Lower leg skin (tissue), 4 donors: ENCODE data around the gene ZNF366. TPM values are rescaled to one million over a fixed set of nuclear protein-coding genes. Genes with fewer than 3 reads are reported as not detected.

Experiments
- DNase-seq, 2 donors: peaks; one replicate each; pipeline ENCODE4 v3.0.0-alpha.2; 2019; ENCODE audit warnings: low spot score in 2 of 2
- H3K4me3 ChIP-seq: fragments of 200-600 bp; sonication (generic); 2 replicates; pipeline ENCODE4 v1.5.1; 2017; ENCODE audit warnings: mild to moderate bottlenecking, low read depth; ENCODE audit not compliant: poor library complexity, severe bottlenecking
- POLR2A ChIP-seq, 2 donors: fragments of 450-650 bp; IDR thresholded peaks; one replicate each; pipeline ENCODE4 v1.6.1; 2016 to 2017; ENCODE audit warnings: antibody characterized with exemption in 2 of 2, mild to moderate bottlenecking in 1 of 2, moderate library complexity in 1 of 2
- WGBS, 2 donors: methylation state at CpG; one replicate each; pipeline ENCODE4 v1.1.5; 2018; 5-methylcytosine and 5-hydroxymethylcytosine counted together
- intact Hi-C: fragments of 100-400 bp; cut with DNase I; formaldehyde crosslinking; loops from one replicate; pipeline ENCODE4 v1.15.0; 2023; ENCODE audit warnings: low total_unique reads
- total RNA-seq, 4 donors: library from RNA; depleted of rRNA; stranded (reverse); fragments of >200 nt; gene quantifications; one replicate each; pipeline ENCODE4 v1.1.0, GENCODE V29; 2016
- TF ChIP-seq, protein P1 (sequence below), 3 donors: fragments of 450-650 bp; IDR thresholded peaks; one replicate each; pipeline ENCODE4 v1.5.1; 2016; ENCODE audit warnings: antibody characterized with exemption in 3 of 3, mild to moderate bottlenecking in 3 of 3, moderate library complexity in 2 of 3

The ZNF366 gene
- total RNA-seq, 4 donors from 2014 or later = 0.51 to 3.5 (median 1.6) TPM

DNA sequence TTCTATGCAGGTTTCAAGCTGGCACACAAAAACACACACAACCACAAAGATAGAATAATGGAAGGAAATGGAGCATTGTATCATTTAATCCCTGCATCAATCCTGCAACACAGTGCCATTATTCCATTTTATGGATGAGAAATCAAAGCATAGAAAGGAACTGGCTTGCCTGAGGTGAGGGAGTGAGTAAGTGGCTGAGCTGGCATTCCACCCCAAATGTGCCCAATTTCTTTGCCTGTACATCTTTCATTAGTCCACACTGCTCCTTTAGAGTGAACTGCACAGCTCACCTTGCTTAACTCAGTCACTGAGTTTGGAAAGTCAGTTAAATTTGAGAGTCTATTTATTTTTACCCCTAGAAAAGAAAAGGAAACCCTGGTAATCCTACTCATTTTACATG lies 28.9 kb downstream of the ZNF366 start:
- no peak for DNase-seq
- TF ChIP-seq POLR2A (IDR thresholded peaks at IDR 0.05) = no peak
- TF ChIP-seq, protein P1, sequence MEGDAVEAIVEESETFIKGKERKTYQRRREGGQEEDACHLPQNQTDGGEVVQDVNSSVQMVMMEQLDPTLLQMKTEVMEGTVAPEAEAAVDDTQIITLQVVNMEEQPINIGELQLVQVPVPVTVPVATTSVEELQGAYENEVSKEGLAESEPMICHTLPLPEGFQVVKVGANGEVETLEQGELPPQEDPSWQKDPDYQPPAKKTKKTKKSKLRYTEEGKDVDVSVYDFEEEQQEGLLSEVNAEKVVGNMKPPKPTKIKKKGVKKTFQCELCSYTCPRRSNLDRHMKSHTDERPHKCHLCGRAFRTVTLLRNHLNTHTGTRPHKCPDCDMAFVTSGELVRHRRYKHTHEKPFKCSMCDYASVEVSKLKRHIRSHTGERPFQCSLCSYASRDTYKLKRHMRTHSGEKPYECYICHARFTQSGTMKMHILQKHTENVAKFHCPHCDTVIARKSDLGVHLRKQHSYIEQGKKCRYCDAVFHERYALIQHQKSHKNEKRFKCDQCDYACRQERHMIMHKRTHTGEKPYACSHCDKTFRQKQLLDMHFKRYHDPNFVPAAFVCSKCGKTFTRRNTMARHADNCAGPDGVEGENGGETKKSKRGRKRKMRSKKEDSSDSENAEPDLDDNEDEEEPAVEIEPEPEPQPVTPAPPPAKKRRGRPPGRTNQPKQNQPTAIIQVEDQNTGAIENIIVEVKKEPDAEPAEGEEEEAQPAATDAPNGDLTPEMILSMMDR (IDR thresholded peaks at IDR 0.05) = no peak
- intact Hi-C loops = no loop called here
- no peak overlapping the region for H3K4me3 ChIP-seq

DNA sequence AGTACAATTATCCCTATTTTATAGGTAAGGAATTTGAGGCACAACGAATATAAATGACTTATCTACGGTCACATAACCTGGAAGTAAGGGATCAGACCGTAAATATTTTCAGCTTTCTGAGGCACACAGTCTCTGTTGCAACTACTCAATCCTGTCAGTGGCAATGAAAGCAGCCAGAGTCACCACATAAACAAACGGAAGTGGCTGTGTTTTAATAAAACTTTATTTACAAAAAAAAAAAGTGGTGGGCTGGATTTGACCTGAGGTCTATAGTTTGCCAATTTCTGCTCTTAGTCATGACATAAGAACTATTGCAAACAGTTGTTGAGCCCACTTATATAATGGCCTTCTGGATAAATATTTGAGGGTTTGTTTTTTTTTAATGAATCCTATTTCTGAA lies 29.6 kb downstream of the ZNF366 start:
- intact Hi-C loops = no loop called here
- no peak for DNase-seq
- WGBS, 2 donors = 88 to 94% methylated on average over 4 of the region's 4 CpGs
- TF ChIP-seq, protein P1 (IDR thresholded peaks at IDR 0.05) = no peak
- no peak overlapping the region for H3K4me3 ChIP-seq

DNA sequence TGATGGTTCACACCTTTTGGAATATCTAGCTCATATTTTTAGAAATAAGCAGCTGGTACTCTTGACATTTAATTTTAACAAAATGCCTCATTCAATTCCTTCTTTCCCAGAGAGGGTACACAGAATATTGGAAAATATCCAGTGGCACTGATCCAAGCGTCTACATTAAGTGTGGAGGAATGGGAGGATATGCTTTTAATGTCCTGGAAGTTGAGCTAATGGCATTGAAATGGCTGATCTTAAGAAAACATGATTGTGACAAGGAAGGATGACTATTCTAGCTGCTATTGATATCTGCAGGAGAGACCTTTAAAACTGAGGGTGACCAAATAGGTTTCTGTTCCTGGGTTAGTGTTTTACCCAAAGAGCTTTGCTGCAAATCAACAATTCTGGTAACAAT lies 30.0 kb downstream of the ZNF366 start:
- 59 to 71% methylated on average over 1 of the region's 1 CpG for WGBS, 2 donors
- no peak overlapping the region for H3K4me3 ChIP-seq
- intact Hi-C loops = no loop called here
- TF ChIP-seq, protein P1 (IDR thresholded peaks at IDR 0.05) = no peak
- no peak for DNase-seq

DNA sequence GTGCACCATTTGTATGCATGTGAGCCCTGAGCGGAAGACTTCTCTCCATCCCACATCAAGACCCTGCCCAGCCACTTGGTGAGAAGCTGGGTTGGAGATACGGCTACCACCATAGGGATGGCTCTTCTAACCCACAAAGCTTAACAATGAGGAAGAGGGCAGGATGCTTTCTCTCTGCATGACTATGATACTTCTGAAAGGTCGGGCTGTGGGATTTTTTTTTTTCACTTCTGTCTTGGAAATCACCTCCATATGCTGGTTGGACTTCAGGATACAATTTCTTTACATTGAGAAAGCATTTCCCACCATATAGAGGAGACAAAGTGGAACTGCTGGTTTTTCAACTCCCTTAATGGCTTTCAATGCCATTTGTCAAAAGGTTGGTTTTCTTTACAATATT lies 30.5 kb downstream of the ZNF366 start:
- 80 to 87% methylated on average over 3 of the region's 3 CpGs for WGBS, 2 donors

DNA sequence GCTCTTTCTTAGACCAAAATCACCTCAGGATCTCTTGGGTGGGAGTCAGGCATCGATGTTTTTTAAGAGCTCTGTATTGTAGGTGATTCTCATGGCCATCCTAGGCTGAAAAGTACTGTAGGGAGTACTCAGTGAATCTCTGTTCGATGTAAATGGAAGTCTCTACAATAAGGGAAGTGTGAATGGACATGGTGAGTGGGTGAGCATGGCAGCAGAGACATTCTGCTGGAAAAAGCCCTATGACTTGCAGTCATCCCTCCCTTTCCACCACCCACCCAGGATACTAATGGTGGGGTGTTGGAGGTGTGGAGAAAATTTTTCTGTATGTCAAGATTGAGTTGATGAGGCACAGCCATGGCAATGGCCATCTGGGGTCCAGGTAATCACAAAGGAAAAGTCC lies 30.9 kb downstream of the ZNF366 start:
- intact Hi-C loops = no loop called here
- DNase-seq = no peak
- no peak overlapping the region for H3K4me3 ChIP-seq
- 84 to 94% methylated on average over 2 of the region's 2 CpGs for WGBS, 2 donors
- TF ChIP-seq, protein P1 (IDR thresholded peaks at IDR 0.05) = no peak
- TF ChIP-seq POLR2A (IDR thresholded peaks at IDR 0.05) = no peak

More for the DNA sequence above, 30.5 kb downstream of the ZNF366 start:
- TF ChIP-seq, protein P1 (IDR thresholded peaks at IDR 0.05) = no peak
- no peak for TF ChIP-seq POLR2A (IDR thresholded peaks at IDR 0.05)
- intact Hi-C loops = no loop called here
- no peak overlapping the region for H3K4me3 ChIP-seq
- DNase-seq = no peak

DNA sequence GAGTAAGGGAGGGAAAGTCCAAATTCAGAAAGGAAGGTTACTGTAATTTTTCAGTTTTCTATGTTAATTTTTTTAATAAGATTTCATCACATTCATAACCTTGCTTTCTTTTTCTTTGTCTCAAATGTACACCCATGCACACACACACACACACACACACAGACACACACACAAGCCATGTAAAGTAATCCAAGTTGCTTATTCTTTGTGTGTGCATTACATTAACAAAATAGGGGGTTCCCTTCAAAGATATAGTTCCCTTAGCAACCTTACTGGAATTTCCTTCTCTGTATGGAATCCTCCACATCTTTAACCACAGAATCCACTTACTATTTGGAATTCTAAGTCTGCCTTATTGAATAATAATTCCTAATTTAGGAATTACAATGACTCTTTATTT lies 32.7 kb downstream of the ZNF366 start:
- H3K4me3 ChIP-seq = no peak overlapping the region
- intact Hi-C loops = no loop called here
- TF ChIP-seq POLR2A (IDR thresholded peaks at IDR 0.05) = no peak
- TF ChIP-seq, protein P1 (IDR thresholded peaks at IDR 0.05) = no peak

More for the DNA sequence above, 32.7 kb downstream of the ZNF366 start:
- DNase-seq = no peak
